ENCODE results near the gene IMPDH2.

- TF ChIP-seq CTCF (IDR thresholded peaks at IDR 0.05; ENCODE audit: low read length): no peak
- TF ChIP-seq EZH2phosphoT487 (IDR thresholded peaks at IDR 0.05; ENCODE audit: low read length): no peak
These were observed 11.1 kb downstream of the IMPDH2 start, which contains the start of gene DALRD3 for GRCh38 chr3:49017971-49018706.

All from MM.1S (cell line).